Lower lobe of right lung (tissue), 2 donors: ENCODE results near the gene ECD. TPM values are rescaled to one million over a fixed set of nuclear protein-coding genes. Genes with fewer than 3 reads are reported as not detected.
A peak's percentile ranks its signal among the peaks of the same experiment; 100 is the strongest.

ENCODE experiments used
- ATAC-seq, 2 donors: fragments of 200-7000 bp; cut with Tn5 transposase; one replicate each; pipeline ENCODE4 v1.9.1; 2020 to 2022; ENCODE audit warnings: mild to moderate bottlenecking in 2 of 2, moderate library complexity in 2 of 2
- DNase-seq: peaks from one replicate; pipeline ENCODE4 v3.0.0-alpha.2; 2020
- H3K27ac ChIP-seq: fragments of 200-600 bp; one replicate; pipeline ENCODE4 v1.8.0; 2022
- H3K27me3 ChIP-seq: fragments of 200-600 bp; one replicate; pipeline ENCODE4 v1.8.0; 2022; ENCODE audit warnings: low read depth
- H3K36me3 ChIP-seq: fragments of 200-600 bp; one replicate; pipeline ENCODE4 v1.8.0; 2022; ENCODE audit warnings: mild to moderate bottlenecking
- H3K4me1 ChIP-seq: fragments of 200-600 bp; one replicate; pipeline ENCODE4 v1.8.0; 2022
- H3K4me3 ChIP-seq: fragments of 200-600 bp; one replicate; pipeline ENCODE4 v1.8.0; 2022; ENCODE audit warnings: mild to moderate bottlenecking
- H3K9me3 ChIP-seq: fragments of 200-600 bp; one replicate; pipeline ENCODE4 v1.8.0; 2022
- CTCF ChIP-seq: fragments of 200-600 bp; IDR thresholded peaks from one replicate; pipeline ENCODE4 v1.8.0; 2022; ENCODE audit warnings: antibody characterized with exemption, mild to moderate bottlenecking
- intact Hi-C: fragments of 100-400 bp; cut with DNase I; formaldehyde crosslinking; loops from one replicate; pipeline ENCODE4 v1.11.0; 2022
- total RNA-seq: library from RNA; stranded (reverse); fragmentation: NEBNext Ultra II Directional; extraction: Animal tissue kit (Norgen Biotek cat#: 25700); gene quantifications from one replicate; pipeline ENCODE4 v1.2.1, GENCODE V29; 2021
- donor health status: DM: no; HTN: yes; CAD: no; lungs with severe emphysema.

ECD gene
- total RNA-seq, 1 donor from 2014 or later: 26.3 TPM

GRCh38 chr10:73168465-73168803 is 626 bp upstream of the ECD start:
- Histone ChIP-seq H3K27ac (peak overlapping the region; percentile 99), H3K9me3 (no peaks in the 10 kb centered on the region), H3K36me3 (peaks cover 18% of the 10 kb centered on the region), H3K4me3 (peak overlapping the region; percentile 92), H3K27me3 (no peaks in the 10 kb centered on the region), H3K4me1 (peaks cover 47% of the 10 kb centered on the region)
- intact Hi-C loops: no loop called here
- TF ChIP-seq CTCF: no peak
- DNase-seq (no peak), ATAC-seq (peak; percentile 51 to 65)

- peaks cover 56% of the 10 kb centered on the region for H3K4me1 ChIP-seq
- DNase-seq (no peak), ATAC-seq (no peak)
- peaks cover 25% of the 10 kb centered on the region for H3K36me3 ChIP-seq
- TF ChIP-seq CTCF: no peak
- no peaks in the 10 kb centered on the region for H3K27me3 ChIP-seq
- peak overlapping the region; percentile 99 for H3K27ac ChIP-seq
- peak overlapping the region; percentile 92 for H3K4me3 ChIP-seq
- H3K9me3 ChIP-seq: no peaks in the 10 kb centered on the region
- intact Hi-C loops: no loop called here
These were observed 388 bp downstream of the ECD start for GRCh38 chr10:73167458-73167782.

GRCh38 chr10:73166972-73167371 is 836 bp downstream of the ECD start:
- no peak for DNase-seq
- no peak for ATAC-seq
- Histone ChIP-seq H3K9me3 (no peaks in the 10 kb centered on the region), H3K27ac (no peak overlapping the region), H3K36me3 (peaks cover 26% of the 10 kb centered on the region), H3K4me3 (peak overlapping the region; percentile 92), H3K4me1 (peaks cover 60% of the 10 kb centered on the region), H3K27me3 (no peaks in the 10 kb centered on the region)
- TF ChIP-seq CTCF: no peak
- intact Hi-C loops: no loop called here

GRCh38 chr10:73163096-73163495 is 4.7 kb downstream of the ECD start:
- ATAC-seq (no peak), DNase-seq (no peak)
- intact Hi-C loops: no loop called here
- H3K27ac ChIP-seq: no peak overlapping the region
- no peaks in the 10 kb centered on the region for H3K9me3 ChIP-seq
- H3K27me3 ChIP-seq: no peaks in the 10 kb centered on the region
- no peak for TF ChIP-seq CTCF
- H3K4me3 ChIP-seq: no peak overlapping the region
- peaks cover 51% of the 10 kb centered on the region for H3K36me3 ChIP-seq
- H3K4me1 ChIP-seq: peaks cover 55% of the 10 kb centered on the region

GRCh38 chr10:73161662-73162061 is 6.1 kb downstream of the ECD start:
- ATAC-seq (no peak), DNase-seq (no peak)
- H3K4me3 ChIP-seq: no peak overlapping the region
- intact Hi-C loops: no loop called here
- H3K36me3 ChIP-seq: peaks cover 65% of the 10 kb centered on the region
- no peak for TF ChIP-seq CTCF
- H3K27ac ChIP-seq: no peak overlapping the region
- peaks cover 48% of the 10 kb centered on the region for H3K4me1 ChIP-seq
- no peaks in the 10 kb centered on the region for H3K9me3 ChIP-seq
- no peaks in the 10 kb centered on the region for H3K27me3 ChIP-seq

GRCh38 chr10:73161079-73161478 is 6.7 kb downstream of the ECD start:
- peaks cover 42% of the 10 kb centered on the region for H3K4me1 ChIP-seq
- intact Hi-C loops: no loop called here
- H3K27me3 ChIP-seq: no peaks in the 10 kb centered on the region
- no peak overlapping the region for H3K4me3 ChIP-seq
- no peak overlapping the region for H3K27ac ChIP-seq
- TF ChIP-seq CTCF: no peak
- DNase-seq (no peak), ATAC-seq (no peak)
- peaks cover 71% of the 10 kb centered on the region for H3K36me3 ChIP-seq
- no peaks in the 10 kb centered on the region for H3K9me3 ChIP-seq
